Measurements from ENCODE around the gene PTPRR. TPM values are rescaled to one million over a fixed set of nuclear protein-coding genes. Genes with fewer than 3 reads are reported as not detected.

The PTPRR gene
- total RNA-seq, 1 experiment from 2014 or later: 0.46 TPM

DNA sequence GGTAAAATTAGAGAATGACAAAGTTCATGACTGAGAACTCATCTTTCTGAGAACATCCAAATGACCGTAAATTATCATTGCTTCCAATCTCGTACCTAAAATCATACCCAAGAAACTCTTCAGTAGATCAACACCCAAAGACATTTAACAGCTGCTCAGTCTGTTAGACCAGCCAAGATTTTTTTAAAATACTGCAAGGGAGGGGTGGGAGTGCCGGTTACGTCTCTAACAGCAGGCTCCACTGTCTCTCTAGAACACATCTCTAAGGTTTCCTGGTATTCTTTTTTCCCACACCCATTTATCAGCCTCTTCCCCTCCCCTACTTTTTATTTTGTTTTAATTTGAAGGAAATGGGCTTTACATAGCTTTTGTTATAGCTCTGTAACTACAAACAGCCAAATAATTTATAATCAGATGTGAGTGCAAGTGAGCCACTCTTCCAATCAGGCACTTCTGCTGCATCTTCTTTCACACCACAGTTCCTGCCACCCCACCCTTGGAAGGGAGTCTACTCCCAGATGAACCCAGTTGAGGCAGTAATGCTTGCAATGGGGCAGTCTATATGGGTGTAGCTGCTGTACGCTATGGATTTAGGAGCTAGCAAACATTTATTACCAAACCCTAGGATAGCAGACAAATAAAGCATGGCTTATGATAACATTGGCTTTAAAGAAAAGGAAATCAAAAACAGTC is 305.2 kb downstream of the PTPRR start:
- Mint-ChIP-seq H3K4me1 (peaks cover 50% of the 10 kb centered on the region), H3K9me3 (no peaks in the 10 kb centered on the region), H3K36me3 (no peaks in the 10 kb centered on the region), H3K4me3 (no peak overlapping the region), H3K27me3 (ENCODE audit: low read depth) (peaks cover 14% of the 10 kb centered on the region), H3K27ac (no peak overlapping the region; the same call in 1 of the 2 replicates)
- CTCF ChIA-PET: no interaction called here
- POLR2A ChIA-PET: no interaction called here
- DNase-seq (ENCODE audit: low spot score): no peak
- ATAC-seq: no peak
- TF ChIP-seq, protein P1, sequence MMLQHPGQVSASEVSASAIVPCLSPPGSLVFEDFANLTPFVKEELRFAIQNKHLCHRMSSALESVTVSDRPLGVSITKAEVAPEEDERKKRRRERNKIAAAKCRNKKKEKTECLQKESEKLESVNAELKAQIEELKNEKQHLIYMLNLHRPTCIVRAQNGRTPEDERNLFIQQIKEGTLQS (CRISPR knock-in tag; conservative IDR thresholded peaks at IDR 0.05): no peak
- TF ChIP-seq TEAD1 (CRISPR knock-in tag; IDR thresholded peaks at IDR 0.05) (no peak), SOX15 (CRISPR knock-in tag; IDR thresholded peaks at IDR 0.05) (no peak)
- TF ChIP-seq, protein P2, sequence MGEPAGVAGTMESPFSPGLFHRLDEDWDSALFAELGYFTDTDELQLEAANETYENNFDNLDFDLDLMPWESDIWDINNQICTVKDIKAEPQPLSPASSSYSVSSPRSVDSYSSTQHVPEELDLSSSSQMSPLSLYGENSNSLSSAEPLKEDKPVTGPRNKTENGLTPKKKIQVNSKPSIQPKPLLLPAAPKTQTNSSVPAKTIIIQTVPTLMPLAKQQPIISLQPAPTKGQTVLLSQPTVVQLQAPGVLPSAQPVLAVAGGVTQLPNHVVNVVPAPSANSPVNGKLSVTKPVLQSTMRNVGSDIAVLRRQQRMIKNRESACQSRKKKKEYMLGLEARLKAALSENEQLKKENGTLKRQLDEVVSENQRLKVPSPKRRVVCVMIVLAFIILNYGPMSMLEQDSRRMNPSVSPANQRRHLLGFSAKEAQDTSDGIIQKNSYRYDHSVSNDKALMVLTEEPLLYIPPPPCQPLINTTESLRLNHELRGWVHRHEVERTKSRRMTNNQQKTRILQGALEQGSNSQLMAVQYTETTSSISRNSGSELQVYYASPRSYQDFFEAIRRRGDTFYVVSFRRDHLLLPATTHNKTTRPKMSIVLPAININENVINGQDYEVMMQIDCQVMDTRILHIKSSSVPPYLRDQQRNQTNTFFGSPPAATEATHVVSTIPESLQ (CRISPR knock-in tag; IDR thresholded peaks at IDR 0.05): no peak

DNA sequence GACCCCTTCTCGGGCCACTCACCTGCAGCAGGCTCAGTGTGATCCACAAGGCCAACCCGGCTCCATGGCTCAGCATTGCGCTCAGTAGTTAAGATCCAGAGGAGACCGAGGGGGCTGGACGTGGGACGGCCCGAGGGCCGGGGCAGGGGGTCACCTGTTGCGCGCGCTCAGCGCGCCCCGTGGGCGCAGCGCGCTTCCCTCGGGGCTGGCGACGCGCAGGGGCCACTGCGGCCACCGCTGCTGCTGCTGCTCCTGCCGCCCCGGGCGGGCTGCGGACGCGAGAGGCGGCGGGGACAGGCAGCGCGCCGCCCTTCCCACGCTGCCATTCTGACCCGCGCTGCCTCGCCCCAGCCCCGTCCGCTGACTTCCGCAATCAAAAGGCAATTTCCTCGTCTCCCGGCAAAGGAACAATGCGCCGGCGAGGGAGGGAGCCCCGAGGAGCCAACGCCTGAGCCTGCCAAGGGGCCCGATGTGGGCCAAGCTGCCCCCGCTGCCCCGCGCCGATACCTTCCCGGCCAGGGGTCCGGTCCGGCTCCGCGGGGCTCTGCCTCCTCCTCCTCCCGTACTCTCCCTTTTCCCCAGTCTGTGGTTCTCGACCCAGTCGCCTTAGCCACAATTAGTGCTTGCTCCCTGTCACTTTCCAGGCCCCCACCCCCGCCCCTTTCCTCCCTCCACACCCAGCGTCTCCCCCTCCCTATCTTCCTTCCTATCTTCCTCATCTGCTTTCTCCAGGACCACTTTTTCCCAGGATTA is 310.6 kb downstream of the PTPRR start:
- Mint-ChIP-seq H3K9me3 (peaks cover 6% of the 10 kb centered on the region), H3K27me3 (ENCODE audit: low read depth) (peaks cover 33% of the 10 kb centered on the region), H3K27ac (no peak overlapping the region), H3K4me3 (peak overlapping the region; percentile 84), H3K36me3 (peaks cover 6% of the 10 kb centered on the region), H3K4me1 (peaks cover 48% of the 10 kb centered on the region)
- DNase-seq (ENCODE audit: low spot score): peak; percentile 46
- peak; percentile 72 for ATAC-seq
- CTCF ChIA-PET: interaction anchor here (1.0 kb wide), 1 partner anchor 110 kb away, joined by 3 read pairs; no protein-coding TSS in a partner anchor
- TF ChIP-seq FOXP1 (CRISPR knock-in tag; IDR thresholded peaks at IDR 0.05; ENCODE audit: borderline replicate concordance) (peak; percentile 50; the same call in 1 of the 2 replicates), JUN (CRISPR knock-in tag; IDR thresholded peaks at IDR 0.05) (no peak), RELA (CRISPR knock-in tag; IDR thresholded peaks at IDR 0.05; ENCODE audit: borderline replicate concordance) (no peak), SMAD3 (CRISPR knock-in tag; IDR thresholded peaks at IDR 0.05; ENCODE audit: borderline replicate concordance) (no peak), TP53 (CRISPR knock-in tag; IDR thresholded peaks at IDR 0.05) (peak; percentile 49; the same call in 1 of the 2 replicates), ETV6 (CRISPR knock-in tag; IDR thresholded peaks at IDR 0.05) (peak; percentile 85), FOXK1 (CRISPR knock-in tag; IDR thresholded peaks at IDR 0.05) (no peak)
- TF ChIP-seq, protein P3, sequence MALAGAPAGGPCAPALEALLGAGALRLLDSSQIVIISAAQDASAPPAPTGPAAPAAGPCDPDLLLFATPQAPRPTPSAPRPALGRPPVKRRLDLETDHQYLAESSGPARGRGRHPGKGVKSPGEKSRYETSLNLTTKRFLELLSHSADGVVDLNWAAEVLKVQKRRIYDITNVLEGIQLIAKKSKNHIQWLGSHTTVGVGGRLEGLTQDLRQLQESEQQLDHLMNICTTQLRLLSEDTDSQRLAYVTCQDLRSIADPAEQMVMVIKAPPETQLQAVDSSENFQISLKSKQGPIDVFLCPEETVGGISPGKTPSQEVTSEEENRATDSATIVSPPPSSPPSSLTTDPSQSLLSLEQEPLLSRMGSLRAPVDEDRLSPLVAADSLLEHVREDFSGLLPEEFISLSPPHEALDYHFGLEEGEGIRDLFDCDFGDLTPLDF (CRISPR knock-in tag; IDR thresholded peaks at IDR 0.05): no peak
- TF ChIP-seq, protein P1 (CRISPR knock-in tag; conservative IDR thresholded peaks at IDR 0.05): no peak
- TF ChIP-seq, protein P4, sequence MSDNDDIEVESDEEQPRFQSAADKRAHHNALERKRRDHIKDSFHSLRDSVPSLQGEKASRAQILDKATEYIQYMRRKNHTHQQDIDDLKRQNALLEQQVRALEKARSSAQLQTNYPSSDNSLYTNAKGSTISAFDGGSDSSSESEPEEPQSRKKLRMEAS (CRISPR knock-in tag; IDR thresholded peaks at IDR 0.05): no peak
- TF ChIP-seq, protein P5, sequence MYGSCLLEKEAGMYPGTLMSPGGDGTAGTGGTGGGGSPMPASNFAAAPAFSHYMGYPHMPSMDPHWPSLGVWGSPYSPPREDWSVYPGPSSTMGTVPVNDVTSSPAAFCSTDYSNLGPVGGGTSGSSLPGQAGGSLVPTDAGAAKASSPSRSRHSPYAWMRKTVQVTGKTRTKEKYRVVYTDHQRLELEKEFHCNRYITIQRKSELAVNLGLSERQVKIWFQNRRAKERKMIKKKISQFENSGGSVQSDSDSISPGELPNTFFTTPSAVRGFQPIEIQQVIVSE (CRISPR knock-in tag; IDR thresholded peaks at IDR 0.05; ENCODE audit: borderline replicate concordance): no peak
- TF ChIP-seq, protein P6, sequence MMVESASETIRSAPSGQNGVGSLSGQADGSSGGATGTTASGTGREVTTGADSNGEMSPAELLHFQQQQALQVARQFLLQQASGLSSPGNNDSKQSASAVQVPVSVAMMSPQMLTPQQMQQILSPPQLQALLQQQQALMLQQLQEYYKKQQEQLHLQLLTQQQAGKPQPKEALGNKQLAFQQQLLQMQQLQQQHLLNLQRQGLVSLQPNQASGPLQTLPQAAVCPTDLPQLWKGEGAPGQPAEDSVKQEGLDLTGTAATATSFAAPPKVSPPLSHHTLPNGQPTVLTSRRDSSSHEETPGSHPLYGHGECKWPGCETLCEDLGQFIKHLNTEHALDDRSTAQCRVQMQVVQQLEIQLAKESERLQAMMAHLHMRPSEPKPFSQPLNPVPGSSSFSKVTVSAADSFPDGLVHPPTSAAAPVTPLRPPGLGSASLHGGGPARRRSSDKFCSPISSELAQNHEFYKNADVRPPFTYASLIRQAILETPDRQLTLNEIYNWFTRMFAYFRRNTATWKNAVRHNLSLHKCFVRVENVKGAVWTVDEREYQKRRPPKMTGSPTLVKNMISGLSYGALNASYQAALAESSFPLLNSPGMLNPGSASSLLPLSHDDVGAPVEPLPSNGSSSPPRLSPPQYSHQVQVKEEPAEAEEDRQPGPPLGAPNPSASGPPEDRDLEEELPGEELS (CRISPR knock-in tag; IDR thresholded peaks at IDR 0.05): 0 out of 2 replicates have a peak, but pooled peaks have one; percentile 39
- TF ChIP-seq, protein P7, sequence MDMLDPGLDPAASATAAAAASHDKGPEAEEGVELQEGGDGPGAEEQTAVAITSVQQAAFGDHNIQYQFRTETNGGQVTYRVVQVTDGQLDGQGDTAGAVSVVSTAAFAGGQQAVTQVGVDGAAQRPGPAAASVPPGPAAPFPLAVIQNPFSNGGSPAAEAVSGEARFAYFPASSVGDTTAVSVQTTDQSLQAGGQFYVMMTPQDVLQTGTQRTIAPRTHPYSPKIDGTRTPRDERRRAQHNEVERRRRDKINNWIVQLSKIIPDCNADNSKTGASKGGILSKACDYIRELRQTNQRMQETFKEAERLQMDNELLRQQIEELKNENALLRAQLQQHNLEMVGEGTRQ (CRISPR knock-in tag; IDR thresholded peaks at IDR 0.05): 0 out of 2 replicates have a peak, but pooled peaks have one; percentile 12
- POLR2A ChIA-PET: interaction anchor here (0.6 kb wide), 1 partner anchor 45 kb away, joined by 3 read pairs; no protein-coding TSS in a partner anchor

Data from WTC11 (cell line).